ENCODE measurements around the gene FLG2.

DNA sequence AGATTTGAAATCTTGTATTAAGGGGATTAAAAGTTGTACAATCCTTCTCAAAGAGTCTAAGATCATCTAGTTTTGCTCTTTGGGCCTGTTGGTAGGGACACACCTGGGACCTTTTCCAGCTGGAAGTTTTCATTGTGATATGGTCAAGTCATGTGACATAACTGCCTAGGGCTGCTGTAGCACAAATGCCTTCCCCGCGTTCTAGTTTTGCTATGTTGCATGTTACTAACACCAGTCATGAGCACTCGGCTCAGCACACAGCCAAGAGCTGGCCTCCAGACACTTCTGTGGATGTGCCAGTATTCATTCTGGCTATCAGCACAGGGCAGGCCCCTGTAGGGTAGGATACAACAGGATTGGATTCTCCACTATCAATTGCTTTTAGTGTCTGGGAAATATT, 14.6 kb upstream of the FLG2 start:
- TF ChIP-seq, protein P1, sequence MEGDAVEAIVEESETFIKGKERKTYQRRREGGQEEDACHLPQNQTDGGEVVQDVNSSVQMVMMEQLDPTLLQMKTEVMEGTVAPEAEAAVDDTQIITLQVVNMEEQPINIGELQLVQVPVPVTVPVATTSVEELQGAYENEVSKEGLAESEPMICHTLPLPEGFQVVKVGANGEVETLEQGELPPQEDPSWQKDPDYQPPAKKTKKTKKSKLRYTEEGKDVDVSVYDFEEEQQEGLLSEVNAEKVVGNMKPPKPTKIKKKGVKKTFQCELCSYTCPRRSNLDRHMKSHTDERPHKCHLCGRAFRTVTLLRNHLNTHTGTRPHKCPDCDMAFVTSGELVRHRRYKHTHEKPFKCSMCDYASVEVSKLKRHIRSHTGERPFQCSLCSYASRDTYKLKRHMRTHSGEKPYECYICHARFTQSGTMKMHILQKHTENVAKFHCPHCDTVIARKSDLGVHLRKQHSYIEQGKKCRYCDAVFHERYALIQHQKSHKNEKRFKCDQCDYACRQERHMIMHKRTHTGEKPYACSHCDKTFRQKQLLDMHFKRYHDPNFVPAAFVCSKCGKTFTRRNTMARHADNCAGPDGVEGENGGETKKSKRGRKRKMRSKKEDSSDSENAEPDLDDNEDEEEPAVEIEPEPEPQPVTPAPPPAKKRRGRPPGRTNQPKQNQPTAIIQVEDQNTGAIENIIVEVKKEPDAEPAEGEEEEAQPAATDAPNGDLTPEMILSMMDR (conservative IDR thresholded peaks at IDR 0.05): no peak
- no peak for TF ChIP-seq EZH2 (IDR thresholded peaks at IDR 0.05; ENCODE audit: low read depth)
